K562 (cell line): Measurements from ENCODE around the gene AP2A2. TPM values are rescaled to one million over a fixed set of nuclear protein-coding genes. Genes with fewer than 3 reads are reported as not detected.
A peak's percentile ranks its signal among the peaks of the same experiment; 100 is the strongest.

Source experiments
- ATAC-seq: fragments of 200-7000 bp; cut with Tn5 transposase; 3 replicates; pipeline ENCODE4 v1.9.1; 2020; ENCODE audit warnings: moderate library complexity
- BruUV-seq: library from RNA; stranded (reverse); fragments of 400-500 nt; replicated peaks from 2 replicates; lab custom pipeline; 2021; lab: Mats Ljungman, UMichigan
- CTCF ChIA-PET: fragments of 300-600 bp; formaldehyde crosslinking; extraction: SDS; loops from one replicate; lab custom pipeline; 2021; ENCODE audit warnings: low intra/inter-chr PET ratio; lab: Yijun Ruan, JAX
- POLR2A ChIA-PET: fragments of 300-600, 350-650 bp; sonication (Branson Sonifier 250); formaldehyde crosslinking; extraction: SDS; loops from one replicate; lab custom pipeline; 2021; ENCODE audit warnings: antibody characterized with exemption, inconsistent platforms; lab: Yijun Ruan, JAX
- DNase-seq, 4 experiments: peaks; one replicate each; pipeline versions ENCODE4 v3.0.0 to v3.0.0-alpha.2; 2011 to 2018; ENCODE audit warnings: low spot score in 3 of 4, mixed read lengths in 3 of 4; ENCODE audit errors: extremely low read depth in 1 of 4
- FAIRE-seq: peaks from 2 replicates; lab custom pipeline; 2011; peaks lifted over from hg19 to GRCh38; lab: Jason Lieb, UNC
- H2AFZ ChIP-seq: 2 replicates; pipeline ENCODE4 v1.6.0; 2011; ENCODE audit warnings: low read depth, low read length, control low read depth, inconsistent platforms
- H3K27ac ChIP-seq: fragments of 200-600 bp; 3 replicates; pipeline ENCODE4 v1.8.0; 2011; ENCODE audit warnings: low read depth, mild to moderate bottlenecking, control low read depth, inconsistent platforms, low read length, moderate library complexity, mixed read lengths; ENCODE audit errors: extremely low read depth
- H3K27me3 ChIP-seq, 2 experiments: fragments of 300-600 bp in 1 of 2; 2 replicates in 1 of 2; 3 replicates in 1 of 2; pipeline versions ENCODE4 v1.6.0 to v1.8.0; 2011; ENCODE audit warnings: inconsistent platforms in 2 of 2, low read length in 2 of 2, mild to moderate bottlenecking in 1 of 2, mixed read lengths in 1 of 2, moderate library complexity in 1 of 2; ENCODE audit not compliant: control insufficient read depth in 2 of 2, insufficient read depth in 2 of 2
- H3K36me3 ChIP-seq: fragments of 300-600 bp; 3 replicates; pipeline ENCODE4 v1.8.0; 2011; ENCODE audit warnings: mild to moderate bottlenecking, low read length, inconsistent platforms; ENCODE audit not compliant: control insufficient read depth, insufficient read depth
- H3K4me1 ChIP-seq, 2 experiments: fragments of 200-600 bp in 1 of 2; replicated peaks in 1 of 2; 2 replicates in 1 of 2; 3 replicates in 1 of 2; pipeline versions ENCODE4 v1.5.1 to v1.8.0; 2011; ENCODE audit warnings: inconsistent platforms in 2 of 2, low read length in 2 of 2, mild to moderate bottlenecking in 1 of 2, mixed read lengths in 1 of 2, moderate library complexity in 1 of 2; ENCODE audit not compliant: control insufficient read depth in 2 of 2, insufficient read depth in 2 of 2
- H3K4me2 ChIP-seq: 2 replicates; pipeline ENCODE4 v1.6.1; 2011; ENCODE audit warnings: low read length, control low read depth, inconsistent platforms, mixed read lengths; ENCODE audit not compliant: insufficient read depth
- H3K4me3 ChIP-seq: fragments of 200-600 bp; sonication (generic), shearing (Covaris generic); 2 replicates; pipeline ENCODE4 v1.5.1; 2016; ENCODE audit warnings: control low read depth, inconsistent platforms
- H3K79me2 ChIP-seq: fragments of 200-600 bp; 3 replicates; pipeline ENCODE4 v1.8.0; 2011; ENCODE audit warnings: low read length, inconsistent platforms; ENCODE audit not compliant: control insufficient read depth, insufficient read depth
- H3K9ac ChIP-seq, 2 experiments: 2 replicates each; pipeline versions ENCODE4 v1.6.0 to v1.6.1; 2011; ENCODE audit warnings: low read depth in 2 of 2, low read length in 2 of 2, control low read depth in 1 of 2, inconsistent platforms in 1 of 2, mild to moderate bottlenecking in 1 of 2, mixed read lengths in 1 of 2; ENCODE audit not compliant: insufficient read depth in 1 of 2
- H3K9me1 ChIP-seq: one replicate; pipeline ENCODE4 v1.6.0; 2011; ENCODE audit warnings: inconsistent platforms, mild to moderate bottlenecking, low read length, moderate library complexity; ENCODE audit not compliant: control insufficient read depth, insufficient read depth
- H3K9me3 ChIP-seq: replicated peaks from 2 replicates; pipeline ENCODE4 v1.5.1; 2011; ENCODE audit warnings: low read depth, low read length, inconsistent platforms; ENCODE audit not compliant: control insufficient read depth, insufficient read depth
- H4K20me1 ChIP-seq: replicated peaks from 2 replicates; pipeline ENCODE4 v1.6.1; 2011; ENCODE audit warnings: low read length, inconsistent platforms, mixed read lengths; ENCODE audit not compliant: control insufficient read depth, insufficient read depth
- HNRNPL ChIP-seq: fragments of 200-400 bp; formaldehyde crosslinking; IDR thresholded peaks from 2 replicates; pipeline ENCODE4 v1.6.1; 2017; ENCODE audit warnings: low read depth, mild to moderate bottlenecking, low read length
- NR4A1 ChIP-seq, 2 experiments: fragments of 250-450 bp in 1 of 2; fragments of 450-650 bp in 1 of 2; sonication (Bioruptor Pico) in 1 of 2; IDR thresholded peaks; 2 replicates each; pipeline versions ENCODE4 v1.4.0 to v1.6.1; 2016 to 2020; ENCODE audit warnings: mild to moderate bottlenecking in 2 of 2, missing compliant biosample characterization in 1 of 2, missing genetic modification characterization in 1 of 2, moderate library complexity in 1 of 2
- ZNF583 ChIP-seq: fragments of 250-450 bp; sonication (Bioruptor Pico); IDR thresholded peaks from 2 replicates; pipeline ENCODE4 v1.4.0; 2020
- WGBS: fragments of 100-300 bp; shearing (Covaris generic); methylation state at CpG from one replicate; pipeline ENCODE4 v1.1.6; 2016; ENCODE audit warnings: low coverage, mixed read lengths; ENCODE audit not compliant: insufficient coverage; ENCODE audit errors: missing lambda C conversion rate; 5-methylcytosine and 5-hydroxymethylcytosine counted together
- in situ Hi-C: fragments of 300-500 bp; cut with MboI; formaldehyde crosslinking; loops from 4 replicates; pipeline ENCODE4 v1.15.0; 2018; ENCODE audit warnings: inconsistent platforms, mixed read lengths
- intact Hi-C: fragments of 100-400 bp; cut with micrococcal nuclease; formaldehyde crosslinking; loops from 2 replicates; pipeline ENCODE4 v1.14.2; 2022
- polyA plus RNA-seq, 8 experiments: library from polyadenylated mRNA; depleted of rRNA in 4 of 8; stranded (reverse) in 5 of 8; unstranded in 3 of 8; fragments of >200 nt; fragmentation: Nextera tagmentation in 2 of 8; fragmentation: Illumina TruSeq in 1 of 8; extraction: Ambion mirVana in 2 of 8; extraction: Trizol in 1 of 8; gene quantifications; 2 replicates each; pipeline versions ENCODE4 v1.2.1 to v1.2.3, GENCODE V29; 2011 to 2014; ENCODE audit warnings: inconsistent platforms in 1 of 8, missing spikeins in 1 of 8
- total RNA-seq, 7 experiments: library from RNA; depleted of rRNA in 6 of 7; stranded (reverse); fragments of >200 nt in 6 of 7; fragmentation: Illumina TruSeq in 2 of 7; extraction: Trizol in 2 of 7; gene quantifications; 2 replicates each; pipeline versions ENCODE4 v1.2.1 to v1.2.3, GENCODE V29; 2011 to 2021; ENCODE audit warnings: low replicate concordance in 1 of 7
- TF ChIP-seq, protein P1 (sequence below): fragments of 450-650 bp; IDR thresholded peaks from 2 replicates; pipeline ENCODE4 v1.6.1; 2016; ENCODE audit warnings: mild to moderate bottlenecking, moderate library complexity

The AP2A2 gene
- total and polyA plus RNA-seq, 9 of the 15 experiments (the other 6 are each of a cell fraction or from before 2014, with no cell fraction given): 0.69 to 41.7 (median 15.2) TPM

DNA sequence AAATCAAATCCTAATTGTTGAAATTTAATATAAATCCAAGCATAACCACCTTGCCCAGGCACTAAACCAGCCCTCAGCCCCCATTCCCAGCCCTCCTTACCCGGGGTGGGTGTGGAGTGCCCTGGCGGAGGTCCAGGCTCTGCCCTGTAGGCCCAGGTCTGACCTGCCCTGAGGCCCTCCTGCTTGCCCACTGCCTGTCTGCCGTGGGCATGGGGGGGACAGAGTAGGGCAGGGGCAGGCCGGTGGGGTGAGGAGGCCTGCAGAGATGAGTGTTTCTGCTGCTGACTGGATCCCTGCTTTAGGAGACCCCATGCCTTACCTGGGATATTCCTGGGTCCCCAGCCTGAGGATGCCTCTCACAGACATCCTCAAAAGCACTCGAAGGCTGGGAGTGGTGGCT, 11.5 kb upstream of the AP2A2 start:
- H3K79me2 ChIP-seq: peaks cover 14% of the 10 kb centered on the region
- H3K4me1 ChIP-seq: peaks cover 25 to 47% of the 10 kb centered on the region in 2 experiments
- CTCF ChIA-PET: no interaction called here
- H3K9me3 ChIP-seq: no peaks in the 10 kb centered on the region
- peaks cover 4% of the 10 kb centered on the region; the same call in 2 of the 3 replicates for H3K36me3 ChIP-seq
- no peaks in the 10 kb centered on the region for H3K27me3 ChIP-seq
- intact Hi-C loops: loop anchor here (10.0 kb wide), 1 partner anchor 69 kb away; the partner anchor contains the start of genes POLR2L and TSPAN4
- H3K9ac ChIP-seq: peak overlapping the region in 1 of 2 experiments; percentile 75; a peak in 3 of 4 replicates
- no TSS peak for BruUV-seq
- 63% methylated on average over 5 of the region's 5 CpGs for WGBS
- no peak overlapping the region for H3K4me3 ChIP-seq
- DNase-seq: no peak
- H3K4me2 ChIP-seq: peak overlapping the region; percentile 28; the same call in 1 of the 2 replicates
- TF ChIP-seq, protein P1, sequence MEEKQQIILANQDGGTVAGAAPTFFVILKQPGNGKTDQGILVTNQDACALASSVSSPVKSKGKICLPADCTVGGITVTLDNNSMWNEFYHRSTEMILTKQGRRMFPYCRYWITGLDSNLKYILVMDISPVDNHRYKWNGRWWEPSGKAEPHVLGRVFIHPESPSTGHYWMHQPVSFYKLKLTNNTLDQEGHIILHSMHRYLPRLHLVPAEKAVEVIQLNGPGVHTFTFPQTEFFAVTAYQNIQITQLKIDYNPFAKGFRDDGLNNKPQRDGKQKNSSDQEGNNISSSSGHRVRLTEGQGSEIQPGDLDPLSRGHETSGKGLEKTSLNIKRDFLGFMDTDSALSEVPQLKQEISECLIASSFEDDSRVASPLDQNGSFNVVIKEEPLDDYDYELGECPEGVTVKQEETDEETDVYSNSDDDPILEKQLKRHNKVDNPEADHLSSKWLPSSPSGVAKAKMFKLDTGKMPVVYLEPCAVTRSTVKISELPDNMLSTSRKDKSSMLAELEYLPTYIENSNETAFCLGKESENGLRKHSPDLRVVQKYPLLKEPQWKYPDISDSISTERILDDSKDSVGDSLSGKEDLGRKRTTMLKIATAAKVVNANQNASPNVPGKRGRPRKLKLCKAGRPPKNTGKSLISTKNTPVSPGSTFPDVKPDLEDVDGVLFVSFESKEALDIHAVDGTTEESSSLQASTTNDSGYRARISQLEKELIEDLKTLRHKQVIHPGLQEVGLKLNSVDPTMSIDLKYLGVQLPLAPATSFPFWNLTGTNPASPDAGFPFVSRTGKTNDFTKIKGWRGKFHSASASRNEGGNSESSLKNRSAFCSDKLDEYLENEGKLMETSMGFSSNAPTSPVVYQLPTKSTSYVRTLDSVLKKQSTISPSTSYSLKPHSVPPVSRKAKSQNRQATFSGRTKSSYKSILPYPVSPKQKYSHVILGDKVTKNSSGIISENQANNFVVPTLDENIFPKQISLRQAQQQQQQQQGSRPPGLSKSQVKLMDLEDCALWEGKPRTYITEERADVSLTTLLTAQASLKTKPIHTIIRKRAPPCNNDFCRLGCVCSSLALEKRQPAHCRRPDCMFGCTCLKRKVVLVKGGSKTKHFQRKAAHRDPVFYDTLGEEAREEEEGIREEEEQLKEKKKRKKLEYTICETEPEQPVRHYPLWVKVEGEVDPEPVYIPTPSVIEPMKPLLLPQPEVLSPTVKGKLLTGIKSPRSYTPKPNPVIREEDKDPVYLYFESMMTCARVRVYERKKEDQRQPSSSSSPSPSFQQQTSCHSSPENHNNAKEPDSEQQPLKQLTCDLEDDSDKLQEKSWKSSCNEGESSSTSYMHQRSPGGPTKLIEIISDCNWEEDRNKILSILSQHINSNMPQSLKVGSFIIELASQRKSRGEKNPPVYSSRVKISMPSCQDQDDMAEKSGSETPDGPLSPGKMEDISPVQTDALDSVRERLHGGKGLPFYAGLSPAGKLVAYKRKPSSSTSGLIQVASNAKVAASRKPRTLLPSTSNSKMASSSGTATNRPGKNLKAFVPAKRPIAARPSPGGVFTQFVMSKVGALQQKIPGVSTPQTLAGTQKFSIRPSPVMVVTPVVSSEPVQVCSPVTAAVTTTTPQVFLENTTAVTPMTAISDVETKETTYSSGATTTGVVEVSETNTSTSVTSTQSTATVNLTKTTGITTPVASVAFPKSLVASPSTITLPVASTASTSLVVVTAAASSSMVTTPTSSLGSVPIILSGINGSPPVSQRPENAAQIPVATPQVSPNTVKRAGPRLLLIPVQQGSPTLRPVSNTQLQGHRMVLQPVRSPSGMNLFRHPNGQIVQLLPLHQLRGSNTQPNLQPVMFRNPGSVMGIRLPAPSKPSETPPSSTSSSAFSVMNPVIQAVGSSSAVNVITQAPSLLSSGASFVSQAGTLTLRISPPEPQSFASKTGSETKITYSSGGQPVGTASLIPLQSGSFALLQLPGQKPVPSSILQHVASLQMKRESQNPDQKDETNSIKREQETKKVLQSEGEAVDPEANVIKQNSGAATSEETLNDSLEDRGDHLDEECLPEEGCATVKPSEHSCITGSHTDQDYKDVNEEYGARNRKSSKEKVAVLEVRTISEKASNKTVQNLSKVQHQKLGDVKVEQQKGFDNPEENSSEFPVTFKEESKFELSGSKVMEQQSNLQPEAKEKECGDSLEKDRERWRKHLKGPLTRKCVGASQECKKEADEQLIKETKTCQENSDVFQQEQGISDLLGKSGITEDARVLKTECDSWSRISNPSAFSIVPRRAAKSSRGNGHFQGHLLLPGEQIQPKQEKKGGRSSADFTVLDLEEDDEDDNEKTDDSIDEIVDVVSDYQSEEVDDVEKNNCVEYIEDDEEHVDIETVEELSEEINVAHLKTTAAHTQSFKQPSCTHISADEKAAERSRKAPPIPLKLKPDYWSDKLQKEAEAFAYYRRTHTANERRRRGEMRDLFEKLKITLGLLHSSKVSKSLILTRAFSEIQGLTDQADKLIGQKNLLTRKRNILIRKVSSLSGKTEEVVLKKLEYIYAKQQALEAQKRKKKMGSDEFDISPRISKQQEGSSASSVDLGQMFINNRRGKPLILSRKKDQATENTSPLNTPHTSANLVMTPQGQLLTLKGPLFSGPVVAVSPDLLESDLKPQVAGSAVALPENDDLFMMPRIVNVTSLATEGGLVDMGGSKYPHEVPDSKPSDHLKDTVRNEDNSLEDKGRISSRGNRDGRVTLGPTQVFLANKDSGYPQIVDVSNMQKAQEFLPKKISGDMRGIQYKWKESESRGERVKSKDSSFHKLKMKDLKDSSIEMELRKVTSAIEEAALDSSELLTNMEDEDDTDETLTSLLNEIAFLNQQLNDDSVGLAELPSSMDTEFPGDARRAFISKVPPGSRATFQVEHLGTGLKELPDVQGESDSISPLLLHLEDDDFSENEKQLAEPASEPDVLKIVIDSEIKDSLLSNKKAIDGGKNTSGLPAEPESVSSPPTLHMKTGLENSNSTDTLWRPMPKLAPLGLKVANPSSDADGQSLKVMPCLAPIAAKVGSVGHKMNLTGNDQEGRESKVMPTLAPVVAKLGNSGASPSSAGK: no peak
- TF ChIP-seq NR4A1 (CRISPR knock-in tag; IDR thresholded peaks at IDR 0.05) (no peak), NR4A1 (tag; IDR thresholded peaks at IDR 0.05) (no peak), HNRNPL (no peak), ZNF583 (CRISPR knock-in tag) (no peak)
- TF ChIP-seq, all 486 proteins: peak for 0
- POLR2A ChIA-PET: no interaction called here
- ATAC-seq: no peak
- in situ Hi-C loops: no loop called here
- Histone ChIP-seq H4K20me1 (no peaks in the 10 kb centered on the region), H3K27ac (no peak overlapping the region), H3K9me1 (no peaks in the 10 kb centered on the region), H2AFZ (peak overlapping the region; percentile 67)
- no peak for FAIRE-seq
